ENCODE results near the gene MRPL16. TPM values are rescaled to one million over a fixed set of nuclear protein-coding genes. Genes with fewer than 3 reads are reported as not detected.
"Not testable (repeated sequence)": the region's sequence is repeated elsewhere in the genome, so short reads cannot be mapped to it uniquely, and the experiment has no call there.

The MRPL16 gene
- total RNA-seq, 4 donors from 2014 or later: 46.2 to 69.0 (median 49.4) TPM

DNA sequence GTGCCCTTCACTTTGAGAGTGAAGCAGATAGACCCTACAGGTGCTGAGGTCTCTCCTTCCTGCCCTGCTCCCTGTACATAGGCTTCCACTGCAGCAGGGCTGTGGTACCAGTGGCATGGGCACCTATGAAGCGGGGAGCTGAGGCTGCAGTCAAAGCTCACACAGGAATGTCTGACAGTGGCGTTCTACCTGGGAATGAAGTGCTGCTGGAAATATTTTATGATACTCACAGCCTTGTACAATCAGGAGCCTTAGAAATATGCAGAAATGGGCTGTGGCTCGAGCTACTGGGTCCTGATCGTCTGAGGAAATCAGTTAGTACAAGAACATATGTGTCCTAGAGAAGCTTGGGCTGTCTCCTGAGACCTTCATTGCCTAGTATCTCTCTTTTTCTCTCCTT is 24.8 kb downstream of the MRPL16 start:
- WGBS, 2 donors (ENCODE audit: low coverage in 1 of 2): 70 to 87% methylated on average over 2 of the region's 4 CpGs
- ATAC-seq: no peak
- Histone ChIP-seq H3K9me3 (no peaks in the 10 kb centered on the region), H3K36me3 (peaks cover 0 to 39% of the 10 kb centered on the region in 2 donors), H3K4me3 (no peak overlapping the region), H3K27ac (no peak overlapping the region), H3K27me3 (no peaks in the 10 kb centered on the region), H3K4me1 (peaks cover 0 to 7% (median 0%) of the 10 kb centered on the region in 3 donors)
- TF ChIP-seq EP300 (IDR thresholded peaks at IDR 0.05): no peak
- TF ChIP-seq POLR2AphosphoS5 (IDR thresholded peaks at IDR 0.05): no peak

GRCh38 chr11:59784441-59784840 is 26.1 kb downstream of the MRPL16 start:
- H3K9me3 ChIP-seq, H3K4me1 ChIP-seq, H3K27ac ChIP-seq, H3K4me3 ChIP-seq, H3K27me3 ChIP-seq, ATAC-seq: not testable (repeated sequence)
- H3K36me3 ChIP-seq: peaks cover 0 to 38% of the 10 kb centered on the region in 2 donors
- 81 to 86% methylated on average over 5 of the region's 5 CpGs for WGBS, 2 donors (ENCODE audit: low coverage in 1 of 2)

DNA sequence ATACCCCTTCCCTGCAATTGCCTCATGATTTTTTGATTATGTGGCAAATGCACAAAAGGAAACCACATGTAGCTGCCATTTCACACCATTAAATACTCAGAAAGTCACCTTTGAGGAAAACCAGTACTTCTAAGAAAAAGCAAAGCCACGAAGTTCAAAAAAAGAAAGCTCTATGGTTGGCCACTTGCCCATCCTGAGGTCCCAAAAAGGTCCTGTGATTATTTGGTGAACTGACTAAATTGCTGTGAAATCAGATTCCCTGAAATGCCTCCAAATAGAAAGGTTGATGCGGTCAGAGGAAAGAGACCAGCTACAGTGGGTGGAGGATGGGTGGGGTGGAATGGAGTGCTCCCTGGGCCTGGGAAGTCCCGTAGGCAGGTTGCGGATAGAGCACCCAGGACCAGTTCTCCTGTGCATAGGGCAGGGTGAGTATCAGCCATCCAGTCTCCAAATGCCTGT is 26.9 kb downstream of the MRPL16 start:
- TF ChIP-seq POLR2AphosphoS5 (IDR thresholded peaks at IDR 0.05) (no peak), EP300 (IDR thresholded peaks at IDR 0.05) (no peak), CTCF (IDR thresholded peaks at IDR 0.05) (no peak)
- no peak for ATAC-seq
- H3K9me3 ChIP-seq: no peaks in the 10 kb centered on the region
- H3K36me3 ChIP-seq: peaks cover 0 to 37% of the 10 kb centered on the region in 2 donors
- peaks cover 0 to 7% (median 0%) of the 10 kb centered on the region in 3 donors for H3K4me1 ChIP-seq
- 33 to 68% methylated on average over 1 to 4 of the region's 4 CpGs for WGBS, 2 donors (ENCODE audit: low coverage in 1 of 2)
- no peak overlapping the region for H3K4me3 ChIP-seq
- no peak overlapping the region for H3K27ac ChIP-seq
- no peaks in the 10 kb centered on the region for H3K27me3 ChIP-seq

GRCh38 chr11:59782080-59782479 is 28.5 kb downstream of the MRPL16 start:
- H3K4me1 ChIP-seq: peaks cover 0 to 4% (median 0%) of the 10 kb centered on the region in 3 donors
- H3K4me3 ChIP-seq: no peak overlapping the region
- H3K36me3 ChIP-seq: peaks cover 0 to 30% of the 10 kb centered on the region in 2 donors
- H3K9me3 ChIP-seq: no peaks in the 10 kb centered on the region
- no peaks in the 10 kb centered on the region for H3K27me3 ChIP-seq
- TF ChIP-seq CTCF (IDR thresholded peaks at IDR 0.05) (no peak), EP300 (IDR thresholded peaks at IDR 0.05) (no peak), POLR2A (IDR thresholded peaks at IDR 0.05) (no peak), POLR2AphosphoS5 (IDR thresholded peaks at IDR 0.05) (no peak)
- 79 to 86% methylated on average over 2 of the region's 2 CpGs for WGBS, 2 donors (ENCODE audit: low coverage in 1 of 2)
- no peak for ATAC-seq
- no peak overlapping the region for H3K27ac ChIP-seq

DNA sequence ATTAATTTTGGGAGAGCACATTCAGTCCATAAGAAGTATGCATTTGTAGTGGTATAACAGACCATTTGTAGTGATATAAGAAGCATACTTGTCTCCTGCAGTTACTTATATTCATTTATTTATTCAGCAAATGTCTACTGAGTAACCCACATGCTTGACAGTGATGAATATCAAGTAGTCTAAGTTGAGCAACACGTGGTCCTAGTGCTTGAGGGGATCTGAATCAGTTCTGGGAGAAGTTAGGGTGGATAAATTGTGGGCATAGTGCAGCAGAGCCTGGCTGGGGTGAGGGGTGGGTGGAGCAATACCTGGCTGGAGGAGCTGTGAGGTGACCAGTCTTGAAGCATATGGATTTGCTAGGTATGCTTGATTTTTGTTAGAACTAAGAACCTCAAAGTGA is 31.1 kb downstream of the MRPL16 start:
- TF ChIP-seq POLR2AphosphoS5 (IDR thresholded peaks at IDR 0.05) (no peak), EP300 (IDR thresholded peaks at IDR 0.05) (no peak), CTCF (IDR thresholded peaks at IDR 0.05) (no peak)
- 17 to 38% methylated on average over 1 of the region's 1 CpG for WGBS, 2 donors (ENCODE audit: low coverage in 1 of 2)

GRCh38 chr11:59778122-59778521 is 32.5 kb downstream of the MRPL16 start:
- no peaks in the 10 kb centered on the region for H3K9me3 ChIP-seq
- H3K27ac ChIP-seq: no peak overlapping the region
- H3K36me3 ChIP-seq: peaks cover 0 to 64% of the 10 kb centered on the region in 2 donors
- H3K27me3 ChIP-seq: no peaks in the 10 kb centered on the region
- TF ChIP-seq POLR2AphosphoS5 (IDR thresholded peaks at IDR 0.05) (no peak), POLR2A (IDR thresholded peaks at IDR 0.05) (no peak), EP300 (IDR thresholded peaks at IDR 0.05) (no peak), CTCF (IDR thresholded peaks at IDR 0.05) (no peak)
- no peak overlapping the region for H3K4me3 ChIP-seq
- no peaks in the 10 kb centered on the region for H3K4me1 ChIP-seq
- ATAC-seq: no peak
- WGBS, 2 donors (ENCODE audit: low coverage in 1 of 2): no CpG with 5 or more reads among the region's 2 CpGs

More for the DNA sequence above, 31.1 kb downstream of the MRPL16 start:
- Histone ChIP-seq H3K36me3 (peaks cover 0 to 50% of the 10 kb centered on the region in 2 donors), H3K9me3 (no peaks in the 10 kb centered on the region), H3K27me3 (no peaks in the 10 kb centered on the region), H3K4me3 (no peak overlapping the region), H3K4me1 (no peaks in the 10 kb centered on the region), H3K27ac (no peak overlapping the region)
- no peak for ATAC-seq
